Lower leg skin (tissue), 3 donors: ENCODE results near the gene INKA2.

Experiments
- POLR2A ChIP-seq, 2 donors: fragments of 450-650 bp; IDR thresholded peaks; one replicate each; pipeline ENCODE4 v1.6.1; 2016 to 2017; ENCODE audit warnings: antibody characterized with exemption in 2 of 2, mild to moderate bottlenecking in 1 of 2, moderate library complexity in 1 of 2
- TF ChIP-seq, protein P1 (sequence below), 3 donors: fragments of 450-650 bp; IDR thresholded peaks; one replicate each; pipeline ENCODE4 v1.5.1; 2016; ENCODE audit warnings: antibody characterized with exemption in 3 of 3, mild to moderate bottlenecking in 3 of 3, moderate library complexity in 2 of 3

DNA sequence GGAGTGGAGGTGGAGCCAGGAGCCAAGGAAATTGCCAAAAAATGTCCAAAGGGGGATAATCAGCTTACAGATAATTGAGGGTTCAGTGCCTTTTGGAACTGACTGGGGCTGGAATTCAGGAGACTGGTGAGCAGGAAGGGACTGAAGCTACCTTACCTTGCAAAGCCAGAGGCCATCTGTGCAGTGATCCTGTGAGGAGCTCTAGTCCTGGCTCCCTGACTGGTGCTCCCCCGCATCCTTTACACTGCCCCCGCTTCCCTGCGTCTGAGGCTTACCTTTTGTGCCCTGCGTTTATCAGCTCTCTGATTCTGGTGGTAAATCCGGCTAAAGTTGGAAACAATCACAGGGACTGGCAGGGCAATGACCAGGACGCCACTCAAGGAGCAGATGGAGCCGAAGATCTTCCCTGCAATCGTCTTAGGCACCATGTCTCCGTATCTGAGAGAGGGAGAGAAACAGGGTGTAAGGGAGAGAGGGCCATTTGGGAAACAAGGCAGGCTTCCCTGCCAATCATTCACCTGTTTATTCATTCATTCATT is 47.5 kb upstream of the INKA2 start:
- TF ChIP-seq, protein P1, sequence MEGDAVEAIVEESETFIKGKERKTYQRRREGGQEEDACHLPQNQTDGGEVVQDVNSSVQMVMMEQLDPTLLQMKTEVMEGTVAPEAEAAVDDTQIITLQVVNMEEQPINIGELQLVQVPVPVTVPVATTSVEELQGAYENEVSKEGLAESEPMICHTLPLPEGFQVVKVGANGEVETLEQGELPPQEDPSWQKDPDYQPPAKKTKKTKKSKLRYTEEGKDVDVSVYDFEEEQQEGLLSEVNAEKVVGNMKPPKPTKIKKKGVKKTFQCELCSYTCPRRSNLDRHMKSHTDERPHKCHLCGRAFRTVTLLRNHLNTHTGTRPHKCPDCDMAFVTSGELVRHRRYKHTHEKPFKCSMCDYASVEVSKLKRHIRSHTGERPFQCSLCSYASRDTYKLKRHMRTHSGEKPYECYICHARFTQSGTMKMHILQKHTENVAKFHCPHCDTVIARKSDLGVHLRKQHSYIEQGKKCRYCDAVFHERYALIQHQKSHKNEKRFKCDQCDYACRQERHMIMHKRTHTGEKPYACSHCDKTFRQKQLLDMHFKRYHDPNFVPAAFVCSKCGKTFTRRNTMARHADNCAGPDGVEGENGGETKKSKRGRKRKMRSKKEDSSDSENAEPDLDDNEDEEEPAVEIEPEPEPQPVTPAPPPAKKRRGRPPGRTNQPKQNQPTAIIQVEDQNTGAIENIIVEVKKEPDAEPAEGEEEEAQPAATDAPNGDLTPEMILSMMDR (IDR thresholded peaks at IDR 0.05) = no peak
- no peak for TF ChIP-seq POLR2A (IDR thresholded peaks at IDR 0.05)
